ENCODE results near the gene HTR3A. TPM values are rescaled to one million over a fixed set of nuclear protein-coding genes. Genes with fewer than 3 reads are reported as not detected.

Gene HTR3A
- total RNA-seq, 3 donors from 2014 or later (not counting 1 experiment from before 2014, with no cell fraction given): not detected

DNA sequence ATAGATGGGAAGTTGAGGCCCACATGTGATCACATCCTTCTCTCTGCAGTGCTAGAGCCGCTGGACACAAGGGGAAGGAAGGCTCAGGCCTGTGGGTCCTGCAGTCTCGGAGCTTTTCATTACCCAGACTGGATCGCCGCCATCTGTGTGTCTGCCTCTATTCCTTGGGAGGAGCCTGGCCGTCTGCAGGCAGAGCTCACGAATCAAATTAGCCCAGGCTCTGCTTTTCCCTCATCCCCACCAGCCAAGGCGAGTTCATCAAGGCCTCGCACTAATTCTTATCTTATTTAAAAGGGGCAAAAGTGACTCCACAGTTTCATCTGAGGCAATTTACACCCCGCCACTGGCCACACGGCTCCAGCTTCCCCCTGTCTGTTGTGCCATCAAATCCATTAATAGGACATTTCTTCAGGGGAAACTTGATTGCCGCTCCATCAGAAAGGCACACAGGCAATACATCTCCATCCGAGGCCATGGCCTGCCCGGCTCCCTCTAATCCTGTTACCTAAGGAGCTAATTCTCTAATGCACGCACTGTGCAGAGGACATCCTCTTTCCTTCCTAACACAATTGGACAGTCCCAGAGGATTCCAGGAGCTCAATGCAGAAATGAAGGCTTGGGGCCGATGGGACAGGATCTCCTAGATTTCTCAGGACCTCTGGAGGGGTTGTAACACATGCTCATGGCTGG, 3.3 kb upstream of the HTR3A start:
- intact Hi-C loops (cut with micrococcal nuclease): no loop called here
- peaks cover 2% of the 10 kb centered on the region for H3K27me3 ChIP-seq (ENCODE audit: control insufficient read depth, insufficient read depth, low read length)
- no peak for ATAC-seq
- H3K27ac ChIP-seq (ENCODE audit: low read length): no peak overlapping the region
- Mint-ChIP-seq H3K4me3 (no peak overlapping the region), H3K9me3 (no peaks in the 10 kb centered on the region), H3K36me3 (no peaks in the 10 kb centered on the region), H3K27ac (no peak overlapping the region), H3K4me1 (no peaks in the 10 kb centered on the region), H3K27me3 (ENCODE audit: low read depth in 2 of 2) (peaks cover 4 to 16% of the 10 kb centered on the region in 2 donors)
- no peaks in the 10 kb centered on the region for H3K9me3 ChIP-seq (ENCODE audit: control insufficient read depth, insufficient read depth, low read length)
- TF ChIP-seq, protein P1, sequence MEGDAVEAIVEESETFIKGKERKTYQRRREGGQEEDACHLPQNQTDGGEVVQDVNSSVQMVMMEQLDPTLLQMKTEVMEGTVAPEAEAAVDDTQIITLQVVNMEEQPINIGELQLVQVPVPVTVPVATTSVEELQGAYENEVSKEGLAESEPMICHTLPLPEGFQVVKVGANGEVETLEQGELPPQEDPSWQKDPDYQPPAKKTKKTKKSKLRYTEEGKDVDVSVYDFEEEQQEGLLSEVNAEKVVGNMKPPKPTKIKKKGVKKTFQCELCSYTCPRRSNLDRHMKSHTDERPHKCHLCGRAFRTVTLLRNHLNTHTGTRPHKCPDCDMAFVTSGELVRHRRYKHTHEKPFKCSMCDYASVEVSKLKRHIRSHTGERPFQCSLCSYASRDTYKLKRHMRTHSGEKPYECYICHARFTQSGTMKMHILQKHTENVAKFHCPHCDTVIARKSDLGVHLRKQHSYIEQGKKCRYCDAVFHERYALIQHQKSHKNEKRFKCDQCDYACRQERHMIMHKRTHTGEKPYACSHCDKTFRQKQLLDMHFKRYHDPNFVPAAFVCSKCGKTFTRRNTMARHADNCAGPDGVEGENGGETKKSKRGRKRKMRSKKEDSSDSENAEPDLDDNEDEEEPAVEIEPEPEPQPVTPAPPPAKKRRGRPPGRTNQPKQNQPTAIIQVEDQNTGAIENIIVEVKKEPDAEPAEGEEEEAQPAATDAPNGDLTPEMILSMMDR (IDR thresholded peaks at IDR 0.05): no peak
- no peak for DNase-seq
- 93% methylated on average over 15 of the region's 15 CpGs for WGBS (ENCODE audit: insufficient coverage)
- no peak overlapping the region for H3K4me3 ChIP-seq (ENCODE audit: low read length)
- peaks cover under 1% of the 10 kb centered on the region for H3K4me1 ChIP-seq (ENCODE audit: control insufficient read depth, insufficient read depth, low read length)
- H3K36me3 ChIP-seq (ENCODE audit: control insufficient read depth, insufficient read depth, low read length): no peaks in the 10 kb centered on the region

DNA sequence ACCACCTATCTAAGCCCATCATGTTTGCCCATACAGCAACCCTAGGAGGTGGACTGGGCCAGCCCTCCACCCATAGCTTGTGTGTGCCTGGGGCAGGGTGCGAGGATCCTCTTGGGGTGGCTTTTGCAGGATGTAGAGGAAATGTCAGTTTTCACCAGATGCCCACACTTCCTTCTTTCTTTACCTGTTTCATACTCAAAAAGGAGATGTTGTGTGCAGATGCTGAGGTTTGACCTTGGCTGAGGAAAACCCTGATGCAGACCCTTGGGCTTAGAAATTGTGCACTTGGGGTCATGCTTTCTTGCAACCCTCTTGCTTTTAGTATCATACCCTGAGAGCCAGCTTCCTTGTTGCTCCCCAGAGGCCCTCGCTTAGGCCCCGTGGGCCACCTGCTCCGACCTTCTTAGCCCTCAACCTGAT, 2.2 kb downstream of the HTR3A start:
- ATAC-seq (no peak), DNase-seq (no peak)
- H3K4me1 Mint-ChIP-seq: peaks cover 0 to 6% of the 10 kb centered on the region in 2 donors
- TF ChIP-seq, protein P1 (IDR thresholded peaks at IDR 0.05): no peak
- 14% methylated on average over 3 of the region's 4 CpGs for WGBS (ENCODE audit: insufficient coverage)
- peaks cover 18% of the 10 kb centered on the region for H3K4me1 ChIP-seq (ENCODE audit: control insufficient read depth, insufficient read depth, low read length)
- no peak overlapping the region for H3K4me3 ChIP-seq (ENCODE audit: low read length)
- H3K27me3 ChIP-seq (ENCODE audit: control insufficient read depth, insufficient read depth, low read length): no peaks in the 10 kb centered on the region
- no peaks in the 10 kb centered on the region for H3K36me3 Mint-ChIP-seq
- H3K4me3 Mint-ChIP-seq: no peak overlapping the region
- no peaks in the 10 kb centered on the region for H3K9me3 Mint-ChIP-seq
- no peak overlapping the region for H3K27ac Mint-ChIP-seq
- intact Hi-C loops (cut with micrococcal nuclease): no loop called here
- peak overlapping the region; percentile 70 for H3K27ac ChIP-seq (ENCODE audit: low read length)
- peaks cover 9 to 24% of the 10 kb centered on the region in 2 donors for H3K27me3 Mint-ChIP-seq (ENCODE audit: low read depth in 2 of 2)
- H3K36me3 ChIP-seq (ENCODE audit: control insufficient read depth, insufficient read depth, low read length): no peaks in the 10 kb centered on the region
- no peaks in the 10 kb centered on the region for H3K9me3 ChIP-seq (ENCODE audit: control insufficient read depth, insufficient read depth, low read length)

DNA sequence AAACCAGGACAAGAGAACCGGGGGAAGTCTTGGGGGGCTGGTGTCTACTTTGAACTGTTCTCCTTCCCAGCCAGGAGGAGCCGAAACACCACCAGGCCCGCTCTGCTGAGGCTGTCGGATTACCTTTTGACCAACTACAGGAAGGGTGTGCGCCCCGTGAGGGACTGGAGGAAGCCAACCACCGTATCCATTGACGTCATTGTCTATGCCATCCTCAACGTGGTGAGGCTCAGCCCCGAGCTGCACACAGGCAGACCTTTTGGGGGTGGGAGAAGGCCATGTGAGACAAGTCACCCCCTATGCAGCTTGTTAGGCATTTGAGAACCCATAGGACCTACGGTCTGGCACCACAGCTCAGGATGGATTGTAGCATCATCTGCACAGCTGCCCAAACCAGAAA, 2.8 kb downstream of the HTR3A start:
- no peak for DNase-seq

More for the DNA sequence above, 2.8 kb downstream of the HTR3A start:
- peak overlapping the region; percentile 70 for H3K27ac ChIP-seq (ENCODE audit: low read length)
- Mint-ChIP-seq H3K27ac (no peak overlapping the region), H3K4me3 (no peak overlapping the region), H3K36me3 (no peaks in the 10 kb centered on the region), H3K27me3 (ENCODE audit: low read depth in 2 of 2) (peaks cover 5 to 24% of the 10 kb centered on the region in 2 donors), H3K4me1 (peaks cover 0 to 6% of the 10 kb centered on the region in 2 donors), H3K9me3 (no peaks in the 10 kb centered on the region)
- H3K4me3 ChIP-seq (ENCODE audit: low read length): no peak overlapping the region
- 77% methylated on average over 11 of the region's 11 CpGs for WGBS (ENCODE audit: insufficient coverage)
- TF ChIP-seq, protein P1 (IDR thresholded peaks at IDR 0.05): no peak
- H3K4me1 ChIP-seq (ENCODE audit: control insufficient read depth, insufficient read depth, low read length): peaks cover 18% of the 10 kb centered on the region
- ATAC-seq: no peak
- H3K36me3 ChIP-seq (ENCODE audit: control insufficient read depth, insufficient read depth, low read length): no peaks in the 10 kb centered on the region
- no peaks in the 10 kb centered on the region for H3K27me3 ChIP-seq (ENCODE audit: control insufficient read depth, insufficient read depth, low read length)
- intact Hi-C loops (cut with micrococcal nuclease): no loop called here
- H3K9me3 ChIP-seq (ENCODE audit: control insufficient read depth, insufficient read depth, low read length): no peaks in the 10 kb centered on the region

All from natural killer cell (primary cell).